IMR-90 (cell line): Measurements from ENCODE around the gene RPL26. TPM values are rescaled to one million over a fixed set of nuclear protein-coding genes. Genes with fewer than 3 reads are reported as not detected.

Experiments
- ATAC-seq: fragments of 200-7000 bp; cut with Tn5 transposase; 2 replicates; pipeline ENCODE4 v1.9.1; 2020; ENCODE audit warnings: low read depth, mild to moderate bottlenecking, moderate library complexity
- BruUV-seq: library from RNA; stranded (reverse); fragments of 400-500 nt; replicated peaks from 2 replicates; lab custom pipeline; 2021; lab: Mats Ljungman, UMichigan
- CTCF ChIA-PET: fragments of 300-600 bp; formaldehyde crosslinking; extraction: SDS; loops from one replicate; lab custom pipeline; 2021; ENCODE audit warnings: antibody characterized with exemption; lab: Yijun Ruan, JAX
- POLR2A ChIA-PET: fragments of 300-600 bp; sonication (Branson Sonifier 250); formaldehyde crosslinking; loops from one replicate; lab custom pipeline; 2022; ENCODE audit warnings: antibody characterized with exemption; ENCODE audit not compliant: unreplicated experiment; lab: Charles Lee
- DNase-seq: peaks from one replicate; pipeline ENCODE4 v3.0.0; 2013
- H2AFZ ChIP-seq: replicated peaks from 2 replicates; pipeline ENCODE3; 2013; ENCODE audit warnings: low read length, mild to moderate bottlenecking; ENCODE audit not compliant: poor library complexity
- H2AK5ac ChIP-seq: 2 replicates; pipeline ENCODE4 v1.6.1; 2013; ENCODE audit warnings: low read depth, low read length, inconsistent platforms
- H2AK9ac ChIP-seq: replicated peaks from 2 replicates; pipeline ENCODE3; 2013; ENCODE audit warnings: mild to moderate bottlenecking, low read depth, low read length, moderate library complexity; ENCODE audit not compliant: poor library complexity
- H2BK120ac ChIP-seq: 2 replicates; pipeline ENCODE4 v1.6.1; 2013; ENCODE audit warnings: low read depth, low read length, inconsistent platforms
- H2BK15ac ChIP-seq: 3 replicates; pipeline ENCODE4 v1.6.1; 2013; ENCODE audit warnings: low read depth, low read length, inconsistent platforms
- H2BK20ac ChIP-seq: 2 replicates; pipeline ENCODE4 v1.6.1; 2013; ENCODE audit warnings: low read depth, mild to moderate bottlenecking, inconsistent platforms, low read length, moderate library complexity
- H2BK5ac ChIP-seq: 2 replicates; pipeline ENCODE4 v1.6.1; 2013; ENCODE audit warnings: mild to moderate bottlenecking, low read depth, low read length, inconsistent platforms; ENCODE audit not compliant: poor library complexity, severe bottlenecking
- H3K14ac ChIP-seq: replicated peaks from 2 replicates; pipeline ENCODE4 v1.6.1; 2013; ENCODE audit warnings: low read depth, low read length, inconsistent platforms
- H3K18ac ChIP-seq: 2 replicates; pipeline ENCODE4 v1.6.1; 2013; ENCODE audit warnings: low read depth, low read length, control low read depth
- H3K23ac ChIP-seq: 2 replicates; pipeline ENCODE4 v1.6.1; 2013; ENCODE audit warnings: low read depth, low read length, inconsistent platforms
- H3K27ac ChIP-seq: 2 replicates; pipeline ENCODE4 v1.5.1; 2013; ENCODE audit warnings: mild to moderate bottlenecking, control low read depth, low read length; ENCODE audit not compliant: insufficient read depth
- H3K27me3 ChIP-seq: 2 replicates; pipeline ENCODE4 v1.6.1; 2013; ENCODE audit warnings: low read length; ENCODE audit not compliant: control insufficient read depth, insufficient read depth
- H3K36me3 ChIP-seq: 2 replicates; pipeline ENCODE4 v1.6.1; 2013; ENCODE audit warnings: low read length, mixed read lengths; ENCODE audit not compliant: control insufficient read depth, insufficient read depth
- H3K4ac ChIP-seq: 2 replicates; pipeline ENCODE4 v1.6.1; 2013; ENCODE audit warnings: low read depth, low read length, inconsistent platforms
- H3K4me1 ChIP-seq: 2 replicates; pipeline ENCODE4 v1.6.1; 2013; ENCODE audit warnings: low read length, mixed read lengths; ENCODE audit not compliant: control insufficient read depth, insufficient read depth
- H3K4me2 ChIP-seq: 2 replicates; pipeline ENCODE4 v1.6.1; 2013; ENCODE audit warnings: low read depth, mild to moderate bottlenecking, control low read depth, low read length, moderate library complexity
- H3K4me3 ChIP-seq: 2 replicates; pipeline ENCODE4 v1.5.1; 2013; ENCODE audit warnings: low read depth, mild to moderate bottlenecking, control low read depth, low read length, moderate library complexity; ENCODE audit not compliant: insufficient read depth
- H3K56ac ChIP-seq: 2 replicates; pipeline ENCODE4 v1.6.1; 2013; ENCODE audit warnings: low read length, inconsistent platforms; ENCODE audit not compliant: insufficient read depth; ENCODE audit errors: extremely low read depth
- H3K79me1 ChIP-seq, 2 experiments: 2 replicates each; pipeline ENCODE4 v1.6.1; 2013; ENCODE audit warnings: low read length in 2 of 2, inconsistent platforms in 1 of 2, low read depth in 1 of 2
- H3K9ac ChIP-seq: 2 replicates; pipeline ENCODE4 v1.6.1; 2013; ENCODE audit warnings: low read depth, low read length, control low read depth
- H3K9me1 ChIP-seq: 2 replicates; pipeline ENCODE4 v1.6.1; 2013; ENCODE audit warnings: low read length, inconsistent platforms; ENCODE audit not compliant: insufficient read depth
- H3K9me3 ChIP-seq: 2 replicates; pipeline ENCODE4 v1.6.1; 2013; ENCODE audit warnings: low read length; ENCODE audit not compliant: control insufficient read depth, insufficient read depth
- H4K20me1 ChIP-seq: 2 replicates; pipeline ENCODE4 v1.6.1; 2013; ENCODE audit warnings: low read length, inconsistent platforms; ENCODE audit not compliant: insufficient read depth
- H4K5ac ChIP-seq: 2 replicates; pipeline ENCODE4 v1.6.1; 2013; ENCODE audit warnings: mild to moderate bottlenecking, low read depth, low read length, control low read depth
- H4K8ac ChIP-seq, 2 experiments: 2 replicates each; pipeline ENCODE4 v1.6.1; 2013; ENCODE audit warnings: low read depth in 2 of 2, low read length in 2 of 2, control low read depth in 1 of 2, inconsistent platforms in 1 of 2
- H4K91ac ChIP-seq: 2 replicates; pipeline ENCODE4 v1.6.1; 2013; ENCODE audit warnings: low read depth, low read length, inconsistent platforms; ENCODE audit not compliant: insufficient read depth
- BHLHE40 ChIP-seq: fragments of 150-350 bp; IDR thresholded peaks from 2 replicates; pipeline ENCODE4 v1.6.1; 2016; ENCODE audit warnings: mild to moderate bottlenecking, low read depth, low read length
- CEBPB ChIP-seq: IDR thresholded peaks from 2 replicates; pipeline ENCODE4 v1.6.1; 2012; ENCODE audit warnings: low read depth, low read length, improper control_type of control experiment
- CHD1 ChIP-seq: IDR thresholded peaks from 2 replicates; pipeline ENCODE4 v1.6.1; 2012; ENCODE audit warnings: low read depth, low read length, improper control_type of control experiment
- CTCF ChIP-seq: conservative IDR thresholded peaks from 2 replicates; pipeline ENCODE4 v1.5.1; 2012; ENCODE audit warnings: mild to moderate bottlenecking, low read depth, low read length, improper control_type of control experiment
- FOS ChIP-seq: fragments of 150-350 bp; IDR thresholded peaks from 2 replicates; pipeline ENCODE4 v1.6.1; 2016; ENCODE audit warnings: low read depth, low read length
- MAFK ChIP-seq: IDR thresholded peaks from 2 replicates; pipeline ENCODE4 v1.6.1; 2012; ENCODE audit warnings: low read depth, low read length, improper control_type of control experiment
- MAZ ChIP-seq: IDR thresholded peaks from 2 replicates; pipeline ENCODE4 v1.6.1; 2012; ENCODE audit warnings: low read depth, mild to moderate bottlenecking, low read length, improper control_type of control experiment, moderate library complexity, borderline replicate concordance
- MXI1 ChIP-seq: IDR thresholded peaks from 2 replicates; pipeline ENCODE4 v1.6.1; 2012; ENCODE audit warnings: low read depth, mild to moderate bottlenecking, low read length, moderate library complexity, borderline replicate concordance
- NFE2L2 ChIP-seq: fragments of 150-350 bp; IDR thresholded peaks from 2 replicates; pipeline ENCODE4 v1.6.1; 2016; ENCODE audit warnings: low read depth, mild to moderate bottlenecking, low read length
- POLR2A ChIP-seq: IDR thresholded peaks from 2 replicates; pipeline ENCODE4 v1.6.1; 2012; ENCODE audit warnings: mild to moderate bottlenecking, low read depth, low read length
- RAD21 ChIP-seq: IDR thresholded peaks from 2 replicates; pipeline ENCODE4 v1.6.1; 2012; ENCODE audit warnings: low read length, improper control_type of control experiment
- RCOR1 ChIP-seq: IDR thresholded peaks from 2 replicates; pipeline ENCODE4 v1.6.1; 2012; ENCODE audit warnings: mild to moderate bottlenecking, low read length, improper control_type of control experiment; ENCODE audit not compliant: insufficient replicate concordance
- RFX5 ChIP-seq: IDR thresholded peaks from 2 replicates; pipeline ENCODE4 v1.8.0; 2012; ENCODE audit warnings: low read depth, mild to moderate bottlenecking, low read length, moderate library complexity
- SMC3 ChIP-seq: fragments of 150-350 bp; IDR thresholded peaks from 2 replicates; pipeline ENCODE4 v1.6.1; 2016; ENCODE audit warnings: low read depth, mild to moderate bottlenecking, antibody characterized with exemption, low read length, moderate library complexity
- WGBS, 2 experiments: methylation state at CpG; one replicate each; pipeline versions ENCODE4 v1.1.5 to v1.1.7; 2013; ENCODE audit warnings: missing lambda C conversion rate in 2 of 2; ENCODE audit not compliant: insufficient read length in 1 of 2; ENCODE audit errors: extremely low coverage in 2 of 2; 5-methylcytosine and 5-hydroxymethylcytosine counted together
- dilution Hi-C: fragments of 300-500 bp; cut with HindIII; formaldehyde crosslinking; loops from one replicate; pipeline ENCODE4 v1.14.3; 2018; ENCODE audit warnings: low sequenced_read_pairs; ENCODE audit not compliant: unreplicated experiment
- in situ Hi-C: fragments of 300-500 bp; cut with MboI; formaldehyde crosslinking; loops from 3 replicates; pipeline ENCODE4 v1.14.3; 2019; ENCODE audit warnings: low sequenced_read_pairs, inconsistent platforms, mixed read lengths
- intact Hi-C: fragments of 100-400 bp; cut with micrococcal nuclease; formaldehyde crosslinking; loops from 2 replicates; pipeline ENCODE4 v1.10.0; 2022
- polyA plus RNA-seq, 3 experiments: library from polyadenylated mRNA; depleted of rRNA; stranded (reverse); fragments of >200 nt; gene quantifications; 2 replicates each; pipeline ENCODE4 v1.2.3, GENCODE V29; 2012; ENCODE audit warnings: low replicate concordance in 1 of 3
- total RNA-seq: library from RNA; depleted of rRNA; stranded (reverse); fragments of >200 nt; gene quantifications from 2 replicates; pipeline ENCODE4 v1.2.3, GENCODE V29; 2012
- TF ChIP-seq, protein P1 (sequence below): fragments of 150-350 bp; IDR thresholded peaks from 2 replicates; pipeline ENCODE4 v1.6.1; 2016; ENCODE audit warnings: low read depth, mild to moderate bottlenecking, low read length, moderate library complexity, borderline replicate concordance
- TF ChIP-seq, protein P2 (sequence below): fragments of 150-350 bp; IDR thresholded peaks from 2 replicates; pipeline ENCODE4 v1.6.1; 2017; ENCODE audit warnings: mild to moderate bottlenecking, antibody characterized with exemption, low read length, low read depth

Gene RPL26
- total and polyA plus RNA-seq, 2 of the 4 experiments (the other 2 are of a cell fraction), result 4,763 to 5,013 TPM

GRCh38 chr17:8369944-8370343 is 13.0 kb downstream of the RPL26 start:
- ChIA-PET POLR2A (no interaction called here), CTCF (no interaction called here)
- H2AK5ac ChIP-seq, result no peak overlapping the region
- H3K23ac ChIP-seq, result no peak overlapping the region
- peaks cover 15% of the 10 kb centered on the region for H3K9me1 ChIP-seq
- H4K91ac ChIP-seq, result no peak overlapping the region
- intact Hi-C loops, result no loop called here
- no peak overlapping the region for H2AK9ac ChIP-seq
- peaks cover 13% of the 10 kb centered on the region for H3K36me3 ChIP-seq
- H3K4me1 ChIP-seq, result peaks cover 16% of the 10 kb centered on the region
- no peaks in the 10 kb centered on the region for H3K27me3 ChIP-seq
- H3K9me3 ChIP-seq, result no peaks in the 10 kb centered on the region
- H3K14ac ChIP-seq, result no peak overlapping the region
- ATAC-seq (no peak), DNase-seq (no peak)
- H3K4ac ChIP-seq, result no peak overlapping the region
- no peak overlapping the region for H3K18ac ChIP-seq
- no peak for TF ChIP-seq POLR2A
- no peak for TF ChIP-seq RFX5
- no peak for TF ChIP-seq MAFK
- TF ChIP-seq, protein P1, sequence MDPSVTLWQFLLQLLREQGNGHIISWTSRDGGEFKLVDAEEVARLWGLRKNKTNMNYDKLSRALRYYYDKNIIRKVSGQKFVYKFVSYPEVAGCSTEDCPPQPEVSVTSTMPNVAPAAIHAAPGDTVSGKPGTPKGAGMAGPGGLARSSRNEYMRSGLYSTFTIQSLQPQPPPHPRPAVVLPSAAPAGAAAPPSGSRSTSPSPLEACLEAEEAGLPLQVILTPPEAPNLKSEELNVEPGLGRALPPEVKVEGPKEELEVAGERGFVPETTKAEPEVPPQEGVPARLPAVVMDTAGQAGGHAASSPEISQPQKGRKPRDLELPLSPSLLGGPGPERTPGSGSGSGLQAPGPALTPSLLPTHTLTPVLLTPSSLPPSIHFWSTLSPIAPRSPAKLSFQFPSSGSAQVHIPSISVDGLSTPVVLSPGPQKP, result no peak
- TF ChIP-seq MAZ, result no peak
- TF ChIP-seq, protein P2, sequence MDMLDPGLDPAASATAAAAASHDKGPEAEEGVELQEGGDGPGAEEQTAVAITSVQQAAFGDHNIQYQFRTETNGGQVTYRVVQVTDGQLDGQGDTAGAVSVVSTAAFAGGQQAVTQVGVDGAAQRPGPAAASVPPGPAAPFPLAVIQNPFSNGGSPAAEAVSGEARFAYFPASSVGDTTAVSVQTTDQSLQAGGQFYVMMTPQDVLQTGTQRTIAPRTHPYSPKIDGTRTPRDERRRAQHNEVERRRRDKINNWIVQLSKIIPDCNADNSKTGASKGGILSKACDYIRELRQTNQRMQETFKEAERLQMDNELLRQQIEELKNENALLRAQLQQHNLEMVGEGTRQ, result no peak
- no peak for TF ChIP-seq CHD1
- TF ChIP-seq SMC3, result no peak
- TF ChIP-seq RCOR1, result no peak
- no peak for TF ChIP-seq RAD21
- no peak for TF ChIP-seq MXI1
- TF ChIP-seq NFE2L2, result no peak
- TF ChIP-seq CTCF, result no peak
- TF ChIP-seq BHLHE40, result no peak
- TF ChIP-seq CEBPB, result no peak
- TF ChIP-seq FOS, result no peak
- H2BK5ac ChIP-seq, result no peak overlapping the region
- H3K4me2 ChIP-seq, result no peak overlapping the region
- H4K8ac ChIP-seq, result no peak overlapping the region
- in situ Hi-C loops, result no loop called here
- no CpG with 5 or more reads among the region's 8 CpGs for WGBS, 2 experiments
- H3K56ac ChIP-seq, result no peak overlapping the region
- no peak overlapping the region for H3K27ac ChIP-seq
- BruUV-seq, result no TSS peak
- no peak overlapping the region for H2BK15ac ChIP-seq
- H3K79me1 ChIP-seq, result peaks cover 5 to 7% of the 10 kb centered on the region in 2 experiments; a peak in 3 of 4 replicates
- H2AFZ ChIP-seq, result no peak overlapping the region
- no peak overlapping the region for H3K4me3 ChIP-seq
- H4K5ac ChIP-seq, result no peak overlapping the region
- no peak overlapping the region for H2BK20ac ChIP-seq
- H4K20me1 ChIP-seq, result no peaks in the 10 kb centered on the region; the same call in 1 of the 2 replicates
- H2BK120ac ChIP-seq, result no peak overlapping the region
- H3K9ac ChIP-seq, result no peak overlapping the region
- dilution Hi-C loops, result no loop called here
